ENCODE measurements around the gene PON1.

- TF ChIP-seq CTCF (IDR thresholded peaks at IDR 0.05) (no peak), POLR2A (IDR thresholded peaks at IDR 0.05) (no peak)
Measured at GRCh38 chr7:95342642-95343307, 18.4 kb upstream of the PON1 start.

Data from adrenal gland (tissue), 5 donors.